Measurements from ENCODE around the gene DST. TPM values are rescaled to one million over a fixed set of nuclear protein-coding genes. Genes with fewer than 3 reads are reported as not detected.

DST gene
- total RNA-seq, 1 donor from 2014 or later: 151 TPM

DNA sequence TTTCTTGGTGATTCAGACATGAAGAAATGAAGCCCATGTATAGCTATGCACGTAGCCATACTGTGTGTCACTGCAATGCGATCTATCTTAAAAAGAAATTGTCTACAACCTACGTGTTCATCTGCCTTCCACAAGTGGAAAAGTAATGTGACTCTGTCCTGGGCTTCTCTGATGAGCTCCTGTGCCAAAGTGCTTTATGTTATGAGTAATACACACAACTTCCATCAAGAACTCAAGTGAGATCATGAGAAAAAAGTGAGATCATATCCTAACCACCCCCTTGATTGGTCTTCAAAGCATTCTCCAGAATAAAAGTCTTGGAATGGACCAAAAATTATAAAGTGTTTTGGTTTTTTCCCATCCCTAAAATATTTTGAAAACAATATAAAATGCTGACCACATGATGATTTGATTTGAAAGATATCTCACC is 114.3 kb downstream of the DST start:
- Mint-ChIP-seq H3K9me3 (ENCODE audit: low read depth) (no peaks in the 10 kb centered on the region), H3K36me3 (ENCODE audit: insufficient read depth) (peaks cover 23% of the 10 kb centered on the region), H3K27me3 (no peaks in the 10 kb centered on the region), H3K4me3 (ENCODE audit: low read depth) (no peak overlapping the region), H3K4me1 (ENCODE audit: low read depth) (peaks cover 12% of the 10 kb centered on the region), H3K27ac (no peak overlapping the region)
- TF ChIP-seq, protein P1, sequence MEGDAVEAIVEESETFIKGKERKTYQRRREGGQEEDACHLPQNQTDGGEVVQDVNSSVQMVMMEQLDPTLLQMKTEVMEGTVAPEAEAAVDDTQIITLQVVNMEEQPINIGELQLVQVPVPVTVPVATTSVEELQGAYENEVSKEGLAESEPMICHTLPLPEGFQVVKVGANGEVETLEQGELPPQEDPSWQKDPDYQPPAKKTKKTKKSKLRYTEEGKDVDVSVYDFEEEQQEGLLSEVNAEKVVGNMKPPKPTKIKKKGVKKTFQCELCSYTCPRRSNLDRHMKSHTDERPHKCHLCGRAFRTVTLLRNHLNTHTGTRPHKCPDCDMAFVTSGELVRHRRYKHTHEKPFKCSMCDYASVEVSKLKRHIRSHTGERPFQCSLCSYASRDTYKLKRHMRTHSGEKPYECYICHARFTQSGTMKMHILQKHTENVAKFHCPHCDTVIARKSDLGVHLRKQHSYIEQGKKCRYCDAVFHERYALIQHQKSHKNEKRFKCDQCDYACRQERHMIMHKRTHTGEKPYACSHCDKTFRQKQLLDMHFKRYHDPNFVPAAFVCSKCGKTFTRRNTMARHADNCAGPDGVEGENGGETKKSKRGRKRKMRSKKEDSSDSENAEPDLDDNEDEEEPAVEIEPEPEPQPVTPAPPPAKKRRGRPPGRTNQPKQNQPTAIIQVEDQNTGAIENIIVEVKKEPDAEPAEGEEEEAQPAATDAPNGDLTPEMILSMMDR (IDR thresholded peaks at IDR 0.05; ENCODE audit: unreplicated experiment): no peak
- no peak for DNase-seq (ENCODE audit: low spot score, unreplicated experiment)

DNA sequence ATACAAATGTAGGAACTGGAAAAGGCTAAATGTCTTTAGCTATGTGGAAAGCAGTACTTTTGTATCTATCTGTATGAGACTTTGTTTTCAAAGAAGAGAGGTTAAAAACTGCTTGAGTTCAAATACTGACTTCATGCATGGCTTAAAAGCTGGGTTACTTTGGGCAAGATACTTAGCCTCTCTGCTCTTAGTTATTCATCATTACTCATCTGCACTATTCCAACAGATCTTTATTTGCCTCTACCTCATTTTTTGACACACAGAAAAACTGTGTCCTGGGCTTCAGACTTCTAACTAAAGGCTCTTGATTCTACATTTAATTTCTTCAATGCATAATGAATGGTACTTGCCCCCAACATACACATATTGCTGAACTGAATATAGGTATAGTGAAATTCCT is 114.8 kb downstream of the DST start:
- H3K27ac Mint-ChIP-seq: no peak overlapping the region
- no peak overlapping the region for H3K4me3 Mint-ChIP-seq (ENCODE audit: low read depth)
- peaks cover 23% of the 10 kb centered on the region for H3K36me3 Mint-ChIP-seq (ENCODE audit: insufficient read depth)
- no peaks in the 10 kb centered on the region for H3K9me3 Mint-ChIP-seq (ENCODE audit: low read depth)
- peaks cover 8% of the 10 kb centered on the region for H3K4me1 Mint-ChIP-seq (ENCODE audit: low read depth)
- DNase-seq (ENCODE audit: low spot score, unreplicated experiment): no peak
- TF ChIP-seq, protein P1 (IDR thresholded peaks at IDR 0.05; ENCODE audit: unreplicated experiment): no peak
- no peaks in the 10 kb centered on the region for H3K27me3 Mint-ChIP-seq

DNA sequence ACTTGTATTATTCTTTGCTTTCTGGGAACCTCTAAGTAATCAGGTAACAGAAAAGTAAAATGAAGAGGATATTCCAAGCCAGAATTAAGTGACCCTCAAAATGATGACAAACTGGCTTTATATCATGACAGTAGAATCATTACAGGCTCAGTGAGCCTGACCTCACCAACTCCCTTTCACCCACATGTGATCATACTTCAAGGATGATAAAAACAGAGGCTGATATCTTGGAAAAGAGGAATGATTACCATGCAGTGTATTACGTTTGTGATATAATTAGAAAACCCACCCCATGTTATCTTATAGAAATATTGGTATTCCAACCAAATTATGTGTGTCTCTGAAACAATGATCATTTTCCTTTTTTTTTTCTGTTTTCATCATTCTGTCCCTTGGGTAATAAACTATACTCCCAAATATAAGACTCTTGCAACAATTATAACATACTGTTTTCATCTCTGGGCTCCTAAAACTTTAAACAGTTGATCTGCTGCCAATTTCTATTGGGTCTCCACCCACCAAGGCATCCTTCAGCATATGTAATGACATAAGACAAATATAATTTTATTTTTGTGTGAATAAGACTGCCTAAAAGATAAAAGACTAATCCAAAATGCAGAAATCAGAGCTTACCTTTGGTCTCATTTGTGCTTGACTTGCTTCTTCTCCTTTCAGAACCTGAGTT is 115.7 kb downstream of the DST start:
- Mint-ChIP-seq H3K36me3 (ENCODE audit: insufficient read depth) (peaks cover 21% of the 10 kb centered on the region), H3K27me3 (no peaks in the 10 kb centered on the region), H3K27ac (no peak overlapping the region), H3K9me3 (ENCODE audit: low read depth) (no peaks in the 10 kb centered on the region), H3K4me1 (ENCODE audit: low read depth) (peaks cover 2% of the 10 kb centered on the region), H3K4me3 (ENCODE audit: low read depth) (no peak overlapping the region)
- no peak for DNase-seq (ENCODE audit: low spot score, unreplicated experiment)
- TF ChIP-seq, protein P1 (IDR thresholded peaks at IDR 0.05; ENCODE audit: unreplicated experiment): no peak

DNA sequence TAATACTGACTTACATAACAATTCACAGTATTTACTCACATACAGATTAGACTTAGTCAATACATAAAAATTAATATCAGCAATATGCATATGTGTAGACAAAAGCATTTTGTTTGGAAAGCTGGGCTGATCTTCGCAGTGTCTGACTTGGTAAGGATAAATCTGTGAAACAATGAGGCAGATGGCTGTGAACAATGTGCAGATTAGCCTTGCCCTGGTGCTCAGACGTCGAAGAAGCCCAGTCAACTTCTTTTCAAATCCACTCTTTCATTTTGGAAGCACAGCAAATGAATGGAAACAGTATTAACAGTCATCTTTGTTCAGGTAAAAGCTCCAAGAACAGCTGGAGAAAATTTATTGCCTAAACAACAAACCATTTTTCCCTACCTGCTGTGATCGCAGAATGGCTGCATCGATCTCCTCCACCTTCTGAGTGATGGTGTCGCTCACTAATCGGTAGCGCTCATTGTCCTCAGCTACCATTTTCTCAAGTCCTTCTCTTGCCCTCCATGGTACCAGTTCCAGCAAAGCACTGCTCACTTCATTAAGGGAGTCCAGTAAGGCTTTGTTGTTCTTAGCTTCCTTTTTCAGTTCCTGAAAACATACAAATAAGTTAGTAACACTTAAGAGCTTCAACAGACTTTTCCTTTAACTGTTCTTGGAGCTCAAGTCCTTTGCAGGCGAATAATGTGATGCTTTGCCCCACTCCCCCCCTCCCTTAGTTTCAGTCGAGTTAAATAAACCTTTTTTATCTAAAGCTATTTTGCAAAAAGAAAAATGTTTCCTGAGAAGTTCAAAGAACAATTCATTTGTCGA is 116.5 kb downstream of the DST start:
- Mint-ChIP-seq H3K27ac (no peak overlapping the region), H3K27me3 (no peaks in the 10 kb centered on the region), H3K4me3 (ENCODE audit: low read depth) (no peak overlapping the region), H3K36me3 (ENCODE audit: insufficient read depth) (peaks cover 21% of the 10 kb centered on the region), H3K9me3 (ENCODE audit: low read depth) (no peaks in the 10 kb centered on the region), H3K4me1 (ENCODE audit: low read depth) (peaks cover 6% of the 10 kb centered on the region)
- TF ChIP-seq, protein P1 (IDR thresholded peaks at IDR 0.05; ENCODE audit: unreplicated experiment): no peak
- no peak for DNase-seq (ENCODE audit: low spot score, unreplicated experiment)

DNA sequence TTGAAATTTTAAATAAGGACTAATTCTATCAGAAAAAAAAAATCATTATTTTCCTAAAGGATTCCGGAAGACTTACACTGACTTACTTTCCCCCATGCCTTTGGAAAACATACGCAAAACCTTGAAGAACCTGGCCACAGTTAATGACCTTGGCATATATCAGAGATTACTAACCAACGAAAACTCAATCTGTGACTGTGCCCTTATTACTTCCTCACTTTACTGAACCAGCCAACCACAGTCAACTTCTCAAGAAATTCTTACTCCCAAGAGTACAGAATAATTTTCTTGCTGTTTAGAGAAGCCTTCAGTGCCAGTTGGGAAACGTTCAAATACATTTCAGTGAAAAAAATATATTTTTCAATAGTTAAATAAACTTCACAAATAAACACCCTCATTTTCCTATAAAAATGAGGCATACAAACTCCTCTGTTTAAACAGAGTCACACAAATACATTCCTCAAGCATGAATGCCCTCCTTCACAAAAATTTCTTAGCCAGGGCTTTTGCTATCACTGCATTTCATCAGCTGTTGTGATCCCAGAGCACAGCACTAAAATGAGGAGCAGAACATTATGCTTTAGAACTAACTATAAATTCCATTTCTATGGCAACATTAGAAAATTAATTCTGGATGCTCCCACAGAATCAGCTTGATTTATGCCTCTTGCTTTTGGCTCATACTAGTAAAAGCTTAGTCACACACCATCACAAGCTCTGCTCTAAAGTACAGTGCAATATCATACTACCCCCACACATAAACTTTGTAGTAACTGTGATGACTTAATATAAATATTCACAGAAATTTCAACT is 117.6 kb downstream of the DST start:
- H3K36me3 Mint-ChIP-seq (ENCODE audit: insufficient read depth): peaks cover 24% of the 10 kb centered on the region
- H3K27ac Mint-ChIP-seq: no peak overlapping the region
- no peaks in the 10 kb centered on the region for H3K9me3 Mint-ChIP-seq (ENCODE audit: low read depth)
- DNase-seq (ENCODE audit: low spot score, unreplicated experiment): no peak
- H3K4me3 Mint-ChIP-seq (ENCODE audit: low read depth): no peak overlapping the region
- TF ChIP-seq, protein P1 (IDR thresholded peaks at IDR 0.05; ENCODE audit: unreplicated experiment): no peak
- peaks cover 6% of the 10 kb centered on the region for H3K4me1 Mint-ChIP-seq (ENCODE audit: low read depth)
- H3K27me3 Mint-ChIP-seq: no peaks in the 10 kb centered on the region

Measured in progenitor cell of endocrine pancreas (in vitro differentiated cells).